HG03571 (cell line): Measurements from ENCODE around the gene ITSN1.
A peak's percentile ranks its signal among the peaks of the same experiment; 100 is the strongest.
"Not testable (repeated sequence)": the region's sequence is repeated elsewhere in the genome, so short reads cannot be mapped to it uniquely, and the experiment has no call there.

ENCODE experiments used
- ATAC-seq: cut with Tn5 transposase; IDR thresholded peaks from one replicate; pipeline ENCODE4 v1.9.1; 2021; ENCODE audit not compliant: unreplicated experiment

Gene ITSN1

GRCh38 chr21:33642027-33642895 is at the start of gene ITSN1:
TSS of gene ITSN1 (plus strand) at chr21:33642501. CDS start at chr21:33718829, 76,328 bp downstream.
- ATAC-seq: peak; percentile 77

- ATAC-seq: no peak
These were observed 44.2 kb upstream of the ITSN1 start for GRCh38 chr21:33598051-33598450.

GRCh38 chr21:33608559-33608958 is 33.7 kb upstream of the ITSN1 start:
- no peak for ATAC-seq

GRCh38 chr21:33611006-33611744 is 31.1 kb upstream of the ITSN1 start:
- ATAC-seq: no peak

- not testable (repeated sequence) for ATAC-seq
These were observed 24.7 kb upstream of the ITSN1 start for GRCh38 chr21:33617565-33617964.

GRCh38 chr21:33618407-33618806 is 23.9 kb upstream of the ITSN1 start:
- ATAC-seq: no peak

- no peak for ATAC-seq
These were observed 22.6 kb upstream of the ITSN1 start for GRCh38 chr21:33619726-33620125.

GRCh38 chr21:33622253-33622652 is 20.0 kb upstream of the ITSN1 start:
- ATAC-seq: no peak

- ATAC-seq: not testable (repeated sequence)
These were observed 16.1 kb upstream of the ITSN1 start for GRCh38 chr21:33626151-33626550.

- no peak for ATAC-seq
These were observed 8.0 kb upstream of the ITSN1 start for GRCh38 chr21:33634254-33634653.

GRCh38 chr21:33640697-33641351 is 1.5 kb upstream of the ITSN1 start:
- no peak for ATAC-seq

- peak; percentile 82 for ATAC-seq
These were observed 812 bp upstream of the ITSN1 start, which contains the start of gene CRYZL1 for GRCh38 chr21:33641352-33642026. TSS of gene CRYZL1 (minus strand) at chr21:33641741. CDS start at chr21:33631551, 10,190 bp downstream.

GRCh38 chr21:33642896-33643657 is 776 bp downstream of the ITSN1 start:
- ATAC-seq: no peak

GRCh38 chr21:33643658-33644311 is 1.5 kb downstream of the ITSN1 start:
- no peak for ATAC-seq

- ATAC-seq: no peak
These were observed 2.2 kb downstream of the ITSN1 start for GRCh38 chr21:33644383-33645074.

GRCh38 chr21:33645730-33646129 is 3.4 kb downstream of the ITSN1 start:
- ATAC-seq: no peak

- no peak for ATAC-seq
These were observed 5.3 kb downstream of the ITSN1 start for GRCh38 chr21:33647587-33647986.

- ATAC-seq: no peak
These were observed 6.3 kb downstream of the ITSN1 start for GRCh38 chr21:33648555-33648954.

GRCh38 chr21:33650230-33650629 is 7.9 kb downstream of the ITSN1 start:
- ATAC-seq: no peak
